DOHH2 (cell line): ENCODE results near the gene IL27RA.

Source experiments
- H3F3A ChIP-seq: fragments of 200-600 bp; sonication (generic), shearing (Covaris generic); 2 replicates; pipeline ENCODE4 v1.6.0; 2016; ENCODE audit warnings: antibody characterized with exemption, mild to moderate bottlenecking; ENCODE audit not compliant: control insufficient read depth, insufficient read depth
- H3K27ac ChIP-seq: fragments of 200-600 bp; sonication (generic); 2 replicates; pipeline ENCODE4 v1.5.1; 2014; ENCODE audit warnings: low read depth, mild to moderate bottlenecking, low read length, moderate library complexity
- H3K27me3 ChIP-seq: fragments of 200-600 bp; sonication (generic); 2 replicates; pipeline ENCODE4 v1.6.1; 2014; ENCODE audit warnings: mild to moderate bottlenecking, low read length, mixed read lengths; ENCODE audit not compliant: control insufficient read depth
- H3K36me3 ChIP-seq: fragments of 200-600 bp; sonication (generic); 2 replicates; pipeline ENCODE4 v1.6.1; 2014; ENCODE audit warnings: mild to moderate bottlenecking, low read length, moderate library complexity, mixed read lengths; ENCODE audit not compliant: control insufficient read depth
- H3K4me1 ChIP-seq: fragments of 200-600 bp; sonication (generic); 2 replicates; pipeline ENCODE4 v1.6.1; 2014; ENCODE audit warnings: mild to moderate bottlenecking, low read length, mixed read lengths; ENCODE audit not compliant: control insufficient read depth
- H3K4me2 ChIP-seq: fragments of 200-600 bp; sonication (generic); 2 replicates; pipeline ENCODE4 v1.6.0; 2014; ENCODE audit warnings: mild to moderate bottlenecking, low read length, moderate library complexity
- H3K4me3 ChIP-seq: fragments of 200-600 bp; sonication (generic); 2 replicates; pipeline ENCODE4 v1.5.1; 2014; ENCODE audit warnings: mild to moderate bottlenecking, low read length, mixed read lengths
- H3K79me2 ChIP-seq: fragments of 200-600 bp; sonication (generic); 2 replicates; pipeline ENCODE4 v1.6.1; 2014; ENCODE audit warnings: mild to moderate bottlenecking, low read length, mixed read lengths; ENCODE audit not compliant: control insufficient read depth
- H3K9me2 ChIP-seq: fragments of 200-600 bp; sonication (generic); replicated peaks from 2 replicates; pipeline ENCODE4 v1.6.1; 2014; ENCODE audit warnings: mild to moderate bottlenecking, low read length, mixed read lengths; ENCODE audit not compliant: control insufficient read depth
- H3K9me3 ChIP-seq: fragments of 200-600 bp; sonication (generic); 2 replicates; pipeline ENCODE4 v1.6.1; 2014; ENCODE audit warnings: antibody characterized with exemption, low read length, mixed read lengths; ENCODE audit not compliant: control insufficient read depth, insufficient read depth
- H4K20me1 ChIP-seq: fragments of 200-600 bp; sonication (generic); 2 replicates; pipeline ENCODE4 v1.6.0; 2014; ENCODE audit warnings: low read depth, mild to moderate bottlenecking, antibody characterized with exemption, low read length, moderate library complexity; ENCODE audit not compliant: control insufficient read depth, insufficient read depth
- CTCF ChIP-seq: fragments of 200-600 bp; sonication (generic); IDR thresholded peaks from one replicate; pipeline ENCODE4 v1.5.1; 2014; ENCODE audit warnings: antibody characterized with exemption, mild to moderate bottlenecking, low read depth, low read length; ENCODE audit not compliant: poor library complexity, severe bottlenecking
- EZH2phosphoT487 ChIP-seq: fragments of 200-600 bp; sonication (generic); IDR thresholded peaks from 2 replicates; pipeline ENCODE4 v1.6.1; 2017; ENCODE audit warnings: borderline replicate concordance, mild to moderate bottlenecking, antibody characterized with exemption, low read length, moderate library complexity, mixed read lengths

Gene IL27RA

GRCh38 chr19:14059652-14060155, 28.1 kb downstream of the IL27RA start:
- Histone ChIP-seq H3K9me3 (no peaks in the 10 kb centered on the region), H3K27me3 (peaks cover 33% of the 10 kb centered on the region), H3K4me2 (peak overlapping the region; percentile 25; the same call in 1 of the 2 replicates), H3K36me3 (no peaks in the 10 kb centered on the region), H3K4me3 (no peak overlapping the region), H3K9me2 (no peaks in the 10 kb centered on the region), H3K27ac (no peak overlapping the region), H3K4me1 (peaks cover 27% of the 10 kb centered on the region), H4K20me1 (no peaks in the 10 kb centered on the region), H3K79me2 (no peaks in the 10 kb centered on the region), H3F3A (no peaks in the 10 kb centered on the region)
- TF ChIP-seq CTCF (no peak), EZH2phosphoT487 (no peak)

- Histone ChIP-seq H3K4me3 (no peak overlapping the region), H3K27ac (no peak overlapping the region), H3K27me3 (peaks cover 33% of the 10 kb centered on the region)
Measured at GRCh38 chr19:14061081-14061749, 29.7 kb downstream of the IL27RA start.

GRCh38 chr19:14061751-14062557, 30.4 kb downstream of the IL27RA start, which contains the start of gene PALM3:
Gene PALM3, minus strand, starts transcription at chr19:14062076. Its CDS starts 96 bp downstream, at chr19:14061980.
- TF ChIP-seq EZH2phosphoT487 (no peak), CTCF (no peak)
- no peaks in the 10 kb centered on the region for H4K20me1 ChIP-seq
- H3K4me3 ChIP-seq = no peak within 1 kb of the TSS
- no peaks in the 10 kb centered on the region for H3F3A ChIP-seq
- H3K9me3 ChIP-seq = no peaks in the 10 kb centered on the region
- H3K9me2 ChIP-seq = no peaks in the 10 kb centered on the region
- peaks cover 27% of the 10 kb centered on the region for H3K27me3 ChIP-seq
- H3K36me3 ChIP-seq = no peaks in the 10 kb centered on the region
- no peaks in the 10 kb centered on the region for H3K79me2 ChIP-seq
- H3K27ac ChIP-seq = no peak within 1 kb of the TSS
- H3K4me1 ChIP-seq = peaks cover 27% of the 10 kb centered on the region
- no peak within 1 kb of the TSS for H3K4me2 ChIP-seq

More at GRCh38 chr19:14061081-14061749, 29.7 kb downstream of the IL27RA start:
- H3K9me3 ChIP-seq = no peaks in the 10 kb centered on the region
- no peaks in the 10 kb centered on the region for H4K20me1 ChIP-seq
- no peaks in the 10 kb centered on the region for H3K9me2 ChIP-seq
- no peaks in the 10 kb centered on the region for H3K36me3 ChIP-seq
- H3K4me2 ChIP-seq = no peak overlapping the region
- no peaks in the 10 kb centered on the region for H3F3A ChIP-seq
- peaks cover 27% of the 10 kb centered on the region for H3K4me1 ChIP-seq
- TF ChIP-seq EZH2phosphoT487 = no peak
- H3K79me2 ChIP-seq = no peaks in the 10 kb centered on the region

- Histone ChIP-seq H3K9me3 (no peaks in the 10 kb centered on the region), H3K4me2 (no peak overlapping the region), H3F3A (no peaks in the 10 kb centered on the region), H3K27ac (no peak overlapping the region), H3K4me3 (no peak overlapping the region), H4K20me1 (no peaks in the 10 kb centered on the region), H3K36me3 (no peaks in the 10 kb centered on the region), H3K4me1 (peaks cover 27% of the 10 kb centered on the region), H3K27me3 (peaks cover 24% of the 10 kb centered on the region), H3K9me2 (no peaks in the 10 kb centered on the region), H3K79me2 (no peaks in the 10 kb centered on the region)
- no peak for TF ChIP-seq EZH2phosphoT487
- no peak for TF ChIP-seq CTCF
Measured at GRCh38 chr19:14062558-14062855, 30.9 kb downstream of the IL27RA start.
